ENCODE results near the gene COG6.

Gene COG6

GRCh38 chr13:39663958-39664357 is 8.5 kb downstream of the COG6 start:
- H3K4me3 ChIP-seq (ENCODE audit: low read length), result no peak overlapping the region
- no peaks in the 10 kb centered on the region for H4K20me1 ChIP-seq (ENCODE audit: insufficient read depth, low read length)
- no peak for DNase-seq
- H3F3A ChIP-seq (ENCODE audit: insufficient read depth, low read length), result no peaks in the 10 kb centered on the region
- no peaks in the 10 kb centered on the region for H3K9me3 ChIP-seq (replicated peaks; ENCODE audit: insufficient read depth, low read length)
- H3K27ac ChIP-seq (ENCODE audit: low read length), result no peak overlapping the region
- no peak overlapping the region for H3K4me2 ChIP-seq (ENCODE audit: low read depth, low read length)
- H3K9me2 ChIP-seq (replicated peaks; ENCODE audit: insufficient read depth, low read length), result no peaks in the 10 kb centered on the region
- H3K36me3 ChIP-seq (replicated peaks; ENCODE audit: insufficient read depth, low read length), result no peaks in the 10 kb centered on the region
- H3K4me1 ChIP-seq (ENCODE audit: low read length), result no peaks in the 10 kb centered on the region
- no peak for TF ChIP-seq EZH2 (optimal IDR thresholded peaks at IDR 0.05; ENCODE audit: low read depth, low read length)
- TF ChIP-seq CTCF (IDR thresholded peaks at IDR 0.05; ENCODE audit: low read length), result no peak
- no peak for TF ChIP-seq EZH2phosphoT487 (IDR thresholded peaks at IDR 0.05; ENCODE audit: low read length)
- H2AFZ ChIP-seq (ENCODE audit: low read length), result no peak overlapping the region
- no peaks in the 10 kb centered on the region for H3K79me2 ChIP-seq (ENCODE audit: low read length)
- H3K27me3 ChIP-seq (replicated peaks; ENCODE audit: insufficient read depth, low read length), result no peaks in the 10 kb centered on the region
- H3K9ac ChIP-seq (ENCODE audit: low read length), result no peak overlapping the region

GRCh38 chr13:39665763-39666162 is 10.3 kb downstream of the COG6 start:
- Histone ChIP-seq H3K36me3 (replicated peaks; ENCODE audit: insufficient read depth, low read length) (no peaks in the 10 kb centered on the region), H3K9me3 (replicated peaks; ENCODE audit: insufficient read depth, low read length) (no peaks in the 10 kb centered on the region), H3K27ac (ENCODE audit: low read length) (no peak overlapping the region), H3K4me2 (ENCODE audit: low read depth, low read length) (no peak overlapping the region), H3K9me2 (replicated peaks; ENCODE audit: insufficient read depth, low read length) (no peaks in the 10 kb centered on the region), H3K79me2 (ENCODE audit: low read length) (no peaks in the 10 kb centered on the region), H3K27me3 (replicated peaks; ENCODE audit: insufficient read depth, low read length) (no peaks in the 10 kb centered on the region), H3F3A (ENCODE audit: insufficient read depth, low read length) (no peaks in the 10 kb centered on the region), H3K4me3 (ENCODE audit: low read length) (no peak overlapping the region), H3K9ac (ENCODE audit: low read length) (no peak overlapping the region), H3K4me1 (ENCODE audit: low read length) (no peaks in the 10 kb centered on the region), H4K20me1 (ENCODE audit: insufficient read depth, low read length) (no peaks in the 10 kb centered on the region), H2AFZ (ENCODE audit: low read length) (no peak overlapping the region)
- TF ChIP-seq CTCF (IDR thresholded peaks at IDR 0.05; ENCODE audit: low read length) (no peak), EZH2phosphoT487 (IDR thresholded peaks at IDR 0.05; ENCODE audit: low read length) (no peak), EZH2 (optimal IDR thresholded peaks at IDR 0.05; ENCODE audit: low read depth, low read length) (no peak)
- no peak for DNase-seq

- Histone ChIP-seq H3K4me2 (ENCODE audit: low read depth, low read length) (no peak overlapping the region), H3K27me3 (replicated peaks; ENCODE audit: insufficient read depth, low read length) (no peaks in the 10 kb centered on the region), H3K4me3 (ENCODE audit: low read length) (no peak overlapping the region), H3K36me3 (replicated peaks; ENCODE audit: insufficient read depth, low read length) (no peaks in the 10 kb centered on the region), H3K4me1 (ENCODE audit: low read length) (no peaks in the 10 kb centered on the region), H2AFZ (ENCODE audit: low read length) (no peak overlapping the region), H3K9ac (ENCODE audit: low read length) (no peak overlapping the region), H3K9me3 (replicated peaks; ENCODE audit: insufficient read depth, low read length) (no peaks in the 10 kb centered on the region), H3K79me2 (ENCODE audit: low read length) (no peaks in the 10 kb centered on the region), H3K9me2 (replicated peaks; ENCODE audit: insufficient read depth, low read length) (no peaks in the 10 kb centered on the region), H4K20me1 (ENCODE audit: insufficient read depth, low read length) (no peaks in the 10 kb centered on the region), H3F3A (ENCODE audit: insufficient read depth, low read length) (no peaks in the 10 kb centered on the region), H3K27ac (ENCODE audit: low read length) (no peak overlapping the region)
- TF ChIP-seq EZH2 (optimal IDR thresholded peaks at IDR 0.05; ENCODE audit: low read depth, low read length) (no peak), EZH2phosphoT487 (IDR thresholded peaks at IDR 0.05; ENCODE audit: low read length) (no peak), CTCF (IDR thresholded peaks at IDR 0.05; ENCODE audit: low read length) (no peak)
- DNase-seq, result no peak
Observed at GRCh38 chr13:39670445-39670844, 15.0 kb downstream of the COG6 start.

Measured in MM.1S (cell line).